Ascending aorta (tissue), 2 donors: ENCODE results near the gene DEGS1. TPM values are rescaled to one million over a fixed set of nuclear protein-coding genes. Genes with fewer than 3 reads are reported as not detected.

Source experiments
- DNase-seq, 2 donors: peaks; one replicate each; pipeline ENCODE4 v3.0.0-alpha.2; 2019; ENCODE audit warnings: low spot score in 2 of 2
- H3K27ac ChIP-seq, 2 donors: fragments of 200-600 bp; sonication (generic); one replicate each; pipeline ENCODE4 v1.5.1; 2016 to 2017; ENCODE audit warnings: mild to moderate bottlenecking in 1 of 2
- H3K27me3 ChIP-seq: fragments of 200-600 bp; sonication (generic); one replicate; pipeline ENCODE4 v1.5.1; 2017
- H3K36me3 ChIP-seq, 2 donors: fragments of 200-600 bp; sonication (generic); one replicate each; pipeline ENCODE4 v1.5.1; 2016
- H3K4me1 ChIP-seq, 2 donors: fragments of 200-600 bp; sonication (generic); one replicate each; pipeline ENCODE4 v1.5.1; 2016 to 2017; ENCODE audit warnings: mild to moderate bottlenecking in 1 of 2
- H3K4me3 ChIP-seq, 2 donors: fragments of 200-600 bp; sonication (generic); one replicate each; pipeline ENCODE4 v1.5.1; 2016 to 2017; ENCODE audit warnings: mild to moderate bottlenecking in 1 of 2
- H3K9me3 ChIP-seq, 2 donors: fragments of 200-600 bp; sonication (generic); one replicate each; pipeline ENCODE4 v1.5.1; 2016
- CTCF ChIP-seq, 3 experiments: fragments of 200-600 bp in 2 of 3; fragments of 450-650 bp in 1 of 3; sonication (generic) in 2 of 3; IDR thresholded peaks; one replicate each; pipeline ENCODE4 v1.5.1; 2016 to 2019; ENCODE audit warnings: antibody characterized with exemption in 3 of 3, mild to moderate bottlenecking in 1 of 3, moderate library complexity in 1 of 3
- intact Hi-C: fragments of 100-400 bp; cut with DNase I; formaldehyde crosslinking; loops from one replicate; pipeline ENCODE4 v1.15.1; 2023
- total RNA-seq: library from RNA; depleted of rRNA; stranded (reverse); fragments of >200 nt; gene quantifications from one replicate; pipeline ENCODE4 v1.1.0, GENCODE V29; 2016

Gene DEGS1
- total RNA-seq, 1 donor from 2014 or later, result 68.1 TPM

- Histone ChIP-seq H3K9me3 (no peaks in the 10 kb centered on the region), H3K27ac (no peak overlapping the region), H3K4me3 (no peak overlapping the region), H3K27me3 (no peaks in the 10 kb centered on the region), H3K36me3 (no peaks in the 10 kb centered on the region), H3K4me1 (peaks cover 4 to 17% of the 10 kb centered on the region in 2 donors)
- DNase-seq, result peak in 1 of 2 donors; percentile 49
- TF ChIP-seq CTCF (IDR thresholded peaks at IDR 0.05), result no peak
- intact Hi-C loops, result loop anchor here (5.0 to 10.0 kb wide), 4 partner anchors 151 to 1049 kb away; partner anchors contain the start of genes CAPN2, NVL and WDR26
These were observed 2.1 kb upstream of the DEGS1 start for GRCh38 chr1:224180783-224181452.

GRCh38 chr1:224181453-224181810 is 1.6 kb upstream of the DEGS1 start:
- H3K4me3 ChIP-seq, result no peak overlapping the region
- DNase-seq, result peak in 1 of 2 donors; percentile 19
- no peak for TF ChIP-seq CTCF (IDR thresholded peaks at IDR 0.05)
- no peaks in the 10 kb centered on the region for H3K9me3 ChIP-seq
- H3K27me3 ChIP-seq, result no peaks in the 10 kb centered on the region
- H3K36me3 ChIP-seq, result no peaks in the 10 kb centered on the region
- no peak overlapping the region for H3K27ac ChIP-seq
- peaks cover 4 to 21% of the 10 kb centered on the region in 2 donors for H3K4me1 ChIP-seq
- intact Hi-C loops, result loop anchor here (5.0 to 10.0 kb wide), 4 partner anchors 151 to 1049 kb away; partner anchors contain the start of genes CAPN2, NVL and WDR26

GRCh38 chr1:224182057-224182865 is 779 bp upstream of the DEGS1 start:
- DNase-seq, result peak in 1 of 2 donors; percentile 53
- peak overlapping the region; percentile 77 to 96 for H3K4me3 ChIP-seq
- no peaks in the 10 kb centered on the region for H3K27me3 ChIP-seq
- TF ChIP-seq CTCF (IDR thresholded peaks at IDR 0.05), result no peak
- H3K27ac ChIP-seq, result peak overlapping the region; percentile 92 to 96
- H3K36me3 ChIP-seq, result no peaks in the 10 kb centered on the region
- intact Hi-C loops, result loop anchor here (2.0 to 10.0 kb wide), 5 partner anchors 150 to 1050 kb away; partner anchors contain the start of genes CAPN2, NVL and WDR26
- H3K9me3 ChIP-seq, result no peaks in the 10 kb centered on the region
- peaks cover 4 to 23% of the 10 kb centered on the region in 2 donors for H3K4me1 ChIP-seq

- H3K36me3 ChIP-seq, result no peaks in the 10 kb centered on the region
- peak overlapping the region; percentile 77 to 96 for H3K4me3 ChIP-seq
- H3K4me1 ChIP-seq, result peaks cover 4 to 23% of the 10 kb centered on the region in 2 donors
- H3K27me3 ChIP-seq, result no peaks in the 10 kb centered on the region
- intact Hi-C loops, result loop anchor here (1.0 to 10.0 kb wide), 7 partner anchors 13 to 1051 kb away; partner anchors contain the start of genes CAPN2, FBXO28, NVL and WDR26
- H3K9me3 ChIP-seq, result no peaks in the 10 kb centered on the region
- DNase-seq, result peak in 1 of 2 donors; percentile 75
- peak overlapping the region; percentile 92 to 96 for H3K27ac ChIP-seq
- TF ChIP-seq CTCF (IDR thresholded peaks at IDR 0.05), result peak in 1 of 3 experiments; percentile 6
These were observed 712 bp downstream of the DEGS1 start for GRCh38 chr1:224183591-224184312.

GRCh38 chr1:224185208-224185607 is 2.2 kb downstream of the DEGS1 start:
- peak in 1 of 2 donors; percentile 48 for DNase-seq
- Histone ChIP-seq H3K4me3 (peak overlapping the region in 1 of 2 donors; percentile 77), H3K27ac (no peak overlapping the region), H3K4me1 (peaks cover 4 to 23% of the 10 kb centered on the region in 2 donors), H3K36me3 (peaks cover 0 to under 1% of the 10 kb centered on the region in 2 donors), H3K9me3 (no peaks in the 10 kb centered on the region), H3K27me3 (no peaks in the 10 kb centered on the region)
- intact Hi-C loops, result loop anchor here (10.0 kb wide), 2 partner anchors 250 to 470 kb away; partner anchors contain the start of genes CAPN2 and WDR26
- no peak for TF ChIP-seq CTCF (IDR thresholded peaks at IDR 0.05)
